Activated CD8-positive, alpha-beta T cell treated with anti-CD3 and anti-CD28 coated beads for 36 hours (primary cell): Measurements from ENCODE around the gene SLC35F3. TPM values are rescaled to one million over a fixed set of nuclear protein-coding genes. Genes with fewer than 3 reads are reported as not detected.

Experiments
- ATAC-seq: fragments of 200-7000 bp; cut with Tn5 transposase; one replicate; pipeline ENCODE4 v1.10.0; 2021; ENCODE audit warnings: mild to moderate bottlenecking, moderate library complexity
- CTCF ChIA-PET: fragments of 350-600 bp; sonication (Branson Sonifier 250); formaldehyde crosslinking; loops from one replicate; lab custom pipeline; 2021; ENCODE audit warnings: antibody characterized with exemption; lab: Charles Lee
- POLR2A ChIA-PET: fragments of 350-600 bp; sonication (Branson Sonifier 250); formaldehyde crosslinking; loops from one replicate; lab custom pipeline; 2021; ENCODE audit warnings: antibody characterized with exemption; lab: Charles Lee
- DNase-seq: peaks from one replicate; pipeline ENCODE4 v3.0.0-alpha.2; 2020
- H3K27ac Mint-ChIP-seq: one replicate; pipeline ENCODE4 v1.8.0; 2021; ENCODE audit warnings: mild to moderate bottlenecking, mixed read lengths
- H3K27me3 Mint-ChIP-seq: one replicate; pipeline ENCODE4 v1.8.0; 2021; ENCODE audit warnings: mixed read lengths
- H3K36me3 Mint-ChIP-seq: one replicate; pipeline ENCODE4 v1.8.0; 2021; ENCODE audit warnings: low read depth, mixed read lengths
- H3K4me1 Mint-ChIP-seq: one replicate; pipeline ENCODE4 v1.8.0; 2021; ENCODE audit warnings: low read depth, mixed read lengths
- H3K4me3 Mint-ChIP-seq: one replicate; pipeline ENCODE4 v1.8.0; 2021; ENCODE audit warnings: mild to moderate bottlenecking, moderate library complexity, mixed read lengths
- H3K9me3 Mint-ChIP-seq: one replicate; pipeline ENCODE4 v1.8.0; 2021; ENCODE audit warnings: mixed read lengths
- CTCF ChIP-seq: fragments of 200-600 bp; IDR thresholded peaks from one replicate; pipeline ENCODE4 v1.8.0; 2022; ENCODE audit warnings: antibody characterized with exemption, mild to moderate bottlenecking
- intact Hi-C: fragments of 100-400 bp; cut with micrococcal nuclease; formaldehyde crosslinking; loops from one replicate; pipeline ENCODE4 v1.10.0; 2022
- total RNA-seq, 2 experiments: library from RNA; stranded (reverse); gene quantifications; one replicate each; pipeline ENCODE4 v1.2.3, GENCODE V29; 2021

SLC35F3 gene
- total RNA-seq, 2 experiments from 2014 or later = 3.1 to 3.5 TPM

DNA sequence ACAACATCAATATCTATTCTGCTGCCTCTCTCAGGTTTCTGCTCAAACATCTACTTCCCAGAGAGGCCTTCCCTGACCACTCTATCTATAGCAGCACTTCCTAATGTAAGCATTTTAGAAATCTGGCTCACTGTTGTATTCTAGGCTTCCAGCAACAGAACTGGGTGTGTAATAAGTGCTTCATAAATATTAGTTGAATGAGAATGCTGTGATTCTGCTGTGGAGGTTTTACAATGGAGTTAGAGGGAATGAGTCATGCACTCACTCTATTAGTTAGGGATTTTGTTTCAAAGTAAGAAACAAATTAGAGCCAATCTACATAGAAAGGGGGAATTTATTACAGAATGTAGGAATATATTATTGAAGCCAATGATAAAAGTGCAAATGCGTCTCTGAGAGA lies 38.6 kb upstream of the SLC35F3 start:
- H3K9me3 Mint-ChIP-seq = peaks cover 14% of the 10 kb centered on the region
- ChIA-PET CTCF (no interaction called here), POLR2A (no interaction called here)
- no peak for TF ChIP-seq CTCF
- no peak for ATAC-seq
- intact Hi-C loops = no loop called here
- no peak for DNase-seq
- H3K27ac Mint-ChIP-seq = no peak overlapping the region
- H3K36me3 Mint-ChIP-seq = no peaks in the 10 kb centered on the region
- H3K4me1 Mint-ChIP-seq = no peaks in the 10 kb centered on the region
- H3K4me3 Mint-ChIP-seq = no peak overlapping the region
- H3K27me3 Mint-ChIP-seq = peaks cover 4% of the 10 kb centered on the region

DNA sequence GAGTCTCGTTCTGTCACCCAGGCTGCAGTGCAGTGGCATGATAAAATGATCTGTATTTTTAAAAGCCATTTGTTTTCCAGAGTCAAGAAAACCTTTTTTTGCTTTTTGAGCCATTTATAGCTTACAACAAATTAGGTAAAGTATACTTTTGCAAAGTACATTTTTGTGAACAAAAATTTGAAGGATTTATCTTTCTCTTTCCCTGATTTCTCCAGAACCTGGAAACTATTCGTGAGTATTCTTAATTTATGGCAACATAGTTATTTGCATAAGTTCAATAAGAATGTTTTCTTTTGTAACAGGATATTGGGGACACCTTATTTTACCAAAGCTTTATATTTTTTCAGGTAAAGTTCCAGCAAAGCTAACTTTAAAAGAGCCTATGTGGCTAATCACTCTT lies 37.4 kb upstream of the SLC35F3 start:
- Mint-ChIP-seq H3K9me3 (peaks cover 14% of the 10 kb centered on the region), H3K27me3 (peaks cover 4% of the 10 kb centered on the region), H3K4me3 (no peak overlapping the region), H3K27ac (no peak overlapping the region), H3K36me3 (no peaks in the 10 kb centered on the region), H3K4me1 (no peaks in the 10 kb centered on the region)
- ChIA-PET POLR2A (no interaction called here), CTCF (no interaction called here)
- no peak for TF ChIP-seq CTCF
- intact Hi-C loops = no loop called here
- no peak for DNase-seq
- no peak for ATAC-seq

DNA sequence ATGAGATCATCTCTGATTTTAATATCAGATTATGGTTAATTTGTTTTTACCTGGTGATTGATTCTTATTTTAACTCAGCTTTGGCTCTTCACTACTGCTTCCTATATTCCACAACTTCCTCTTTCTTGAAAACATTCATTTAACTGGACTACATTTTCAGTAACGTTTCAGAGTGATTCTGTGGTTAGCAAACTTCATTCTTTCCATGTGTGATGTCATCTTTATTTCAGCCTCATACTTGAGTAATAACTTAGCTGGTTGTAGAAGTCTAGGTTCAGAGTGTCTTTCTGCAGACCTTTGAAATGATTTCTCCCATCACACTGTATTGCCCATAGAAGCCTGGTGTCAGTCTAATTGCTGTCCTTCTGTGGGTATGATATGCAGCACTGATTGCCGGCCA lies 36.0 kb upstream of the SLC35F3 start:
- DNase-seq (no peak), ATAC-seq (no peak)
- Mint-ChIP-seq H3K27ac (no peak overlapping the region), H3K27me3 (peaks cover 4% of the 10 kb centered on the region), H3K4me3 (no peak overlapping the region), H3K36me3 (no peaks in the 10 kb centered on the region), H3K4me1 (no peaks in the 10 kb centered on the region), H3K9me3 (peaks cover 14% of the 10 kb centered on the region)
- intact Hi-C loops = no loop called here
- ChIA-PET POLR2A (no interaction called here), CTCF (no interaction called here)
- no peak for TF ChIP-seq CTCF

- Mint-ChIP-seq H3K27me3 (peaks cover 4% of the 10 kb centered on the region), H3K36me3 (no peaks in the 10 kb centered on the region), H3K9me3 (peaks cover 14% of the 10 kb centered on the region), H3K4me3 (no peak overlapping the region), H3K27ac (no peak overlapping the region), H3K4me1 (no peaks in the 10 kb centered on the region)
- DNase-seq = no peak
- no peak for ATAC-seq
- intact Hi-C loops = no loop called here
- POLR2A ChIA-PET = no interaction called here
- TF ChIP-seq CTCF = no peak
- CTCF ChIA-PET = interaction anchor here (1.6 kb wide), 1 partner anchor 196 kb away, joined by 4 read pairs; no protein-coding TSS in a partner anchor
Observed at GRCh38 chr1:233869680-233870079, 34.8 kb upstream of the SLC35F3 start.

- ATAC-seq (no peak), DNase-seq (no peak)
- TF ChIP-seq CTCF = no peak
- H3K27me3 Mint-ChIP-seq = peaks cover 2% of the 10 kb centered on the region
- no peak overlapping the region for H3K4me3 Mint-ChIP-seq
- intact Hi-C loops = no loop called here
- H3K4me1 Mint-ChIP-seq = no peaks in the 10 kb centered on the region
- no peaks in the 10 kb centered on the region for H3K9me3 Mint-ChIP-seq
- ChIA-PET POLR2A (no interaction called here), CTCF (no interaction called here)
- no peaks in the 10 kb centered on the region for H3K36me3 Mint-ChIP-seq
- no peak overlapping the region for H3K27ac Mint-ChIP-seq
Observed at GRCh38 chr1:233873666-233874065, 30.8 kb upstream of the SLC35F3 start.
